OCI-LY7 (cell line): ENCODE measurements around the gene ARMC5. TPM values are rescaled to one million over a fixed set of nuclear protein-coding genes. Genes with fewer than 3 reads are reported as not detected.

Experiments
- BruUV-seq: library from RNA; stranded (reverse); fragments of 400-500 nt; replicated peaks from 2 replicates; lab custom pipeline; 2021; lab: Mats Ljungman, UMichigan
- CTCF ChIA-PET: fragments of 300-600 bp; sonication (Branson Sonifier 250); formaldehyde crosslinking; loops from one replicate; lab custom pipeline; 2022; ENCODE audit warnings: antibody characterized with exemption; ENCODE audit not compliant: unreplicated experiment; lab: Charles Lee
- POLR2A ChIA-PET: fragments of 300-600 bp; sonication (Branson Sonifier 250); formaldehyde crosslinking; loops from one replicate; lab custom pipeline; 2022; ENCODE audit warnings: antibody characterized with exemption; lab: Charles Lee
- DNase-seq: peaks from one replicate; pipeline ENCODE4 v3.0.0-alpha.2; 2015; ENCODE audit warnings: low spot score
- H2AFZ ChIP-seq: fragments of 200-600 bp; sonication (generic), shearing (Covaris generic); 2 replicates; pipeline ENCODE4 v1.6.1; 2014; ENCODE audit warnings: mild to moderate bottlenecking, antibody characterized with exemption, low read length, moderate library complexity
- H3K27ac ChIP-seq: fragments of 200-600 bp; sonication (generic); 2 replicates; pipeline ENCODE4 v1.5.1; 2014; ENCODE audit warnings: mixed run types, low read depth, mild to moderate bottlenecking, moderate library complexity, low read length, inconsistent platforms; ENCODE audit not compliant: poor library complexity, severe bottlenecking
- H3K36me3 ChIP-seq: fragments of 200-600 bp; sonication (generic); 2 replicates; pipeline ENCODE4 v1.6.1; 2014; ENCODE audit warnings: mild to moderate bottlenecking, antibody characterized with exemption, low read length, moderate library complexity, mixed read lengths; ENCODE audit not compliant: insufficient read depth
- H3K4me1 ChIP-seq: fragments of 200-600 bp; sonication (generic); 2 replicates; pipeline ENCODE4 v1.5.1; 2014; ENCODE audit warnings: mild to moderate bottlenecking, low read length; ENCODE audit not compliant: insufficient read depth, poor library complexity, severe bottlenecking
- H3K4me2 ChIP-seq: fragments of 200-600 bp; sonication (generic); 2 replicates; pipeline ENCODE4 v1.6.1; 2014; ENCODE audit warnings: mild to moderate bottlenecking, low read length
- H3K4me3 ChIP-seq: fragments of 200-600 bp; sonication (generic); 2 replicates; pipeline ENCODE4 v1.5.1; 2014; ENCODE audit warnings: mild to moderate bottlenecking, low read depth, low read length; ENCODE audit not compliant: poor library complexity, severe bottlenecking
- H3K79me2 ChIP-seq: fragments of 200-600 bp; sonication (generic); 2 replicates; pipeline ENCODE4 v1.6.1; 2016; ENCODE audit warnings: low read depth, mild to moderate bottlenecking, low read length, moderate library complexity, mixed read lengths; ENCODE audit not compliant: insufficient read depth
- H3K9me2 ChIP-seq: fragments of 200-600 bp; sonication (generic); 2 replicates; pipeline ENCODE4 v1.6.1; 2016; ENCODE audit warnings: mild to moderate bottlenecking, low read length, mixed read lengths; ENCODE audit not compliant: insufficient read depth
- H3K9me3 ChIP-seq: fragments of 200-600 bp; sonication (generic); 2 replicates; pipeline ENCODE4 v1.6.1; 2014; ENCODE audit warnings: mild to moderate bottlenecking, mixed run types, low read length, mixed read lengths
- H4K20me1 ChIP-seq: fragments of 200-600 bp; sonication (generic); 2 replicates; pipeline ENCODE4 v1.6.1; 2014; ENCODE audit warnings: mild to moderate bottlenecking, antibody characterized with exemption, low read length, moderate library complexity, mixed read lengths; ENCODE audit not compliant: insufficient read depth
- CTCF ChIP-seq: fragments of 200-600 bp; sonication (generic); conservative IDR thresholded peaks from 2 replicates; pipeline ENCODE4 v1.5.1; 2014; ENCODE audit warnings: mild to moderate bottlenecking, antibody characterized with exemption, low read length, moderate library complexity, mixed read lengths
- EZH2phosphoT487 ChIP-seq: fragments of 200-600 bp; sonication (generic); IDR thresholded peaks from 2 replicates; pipeline ENCODE4 v1.6.1; 2018; ENCODE audit warnings: low read depth, borderline replicate concordance, mild to moderate bottlenecking, mixed run types, antibody characterized with exemption, low read length, moderate library complexity, mixed read lengths
- intact Hi-C: fragments of 100-400 bp; cut with micrococcal nuclease; formaldehyde crosslinking; loops from one replicate; pipeline ENCODE4 v1.10.0; 2022; ENCODE audit not compliant: unreplicated experiment
- total RNA-seq, 2 experiments: library from RNA; depleted of rRNA in 1 of 2; stranded (reverse); fragments of >200 nt in 1 of 2; shearing (Covaris generic) in 1 of 2; gene quantifications; 2 replicates each; pipeline ENCODE4 v1.2.3, GENCODE V29; 2014 to 2022

The ARMC5 gene
- total RNA-seq, 2 experiments from 2014 or later = 6.4 to 8.8 TPM

- ChIA-PET CTCF (interaction anchor here (0.5 kb wide), 1 partner anchor 75 kb away, joined by 3 read pairs; no protein-coding TSS in a partner anchor), POLR2A (interaction anchor here (2.0 kb wide), 1 partner anchor 17 kb away, joined by 4 read pairs; no protein-coding TSS in a partner anchor)
- H3K4me2 ChIP-seq = peak overlapping the region; percentile 82
- peaks cover 23% of the 10 kb centered on the region for H4K20me1 ChIP-seq
- peaks cover 35% of the 10 kb centered on the region for H3K4me1 ChIP-seq
- intact Hi-C loops = loop anchor here (5.0 to 10.0 kb wide), 2 partner anchors 240 to 342 kb away; partner anchors contain the start of gene KAT8
- H3K36me3 ChIP-seq = peaks cover 13% of the 10 kb centered on the region; the same call in 1 of the 2 replicates
- peaks cover 36% of the 10 kb centered on the region; the same call in 1 of the 2 replicates for H3K79me2 ChIP-seq
- TF ChIP-seq EZH2phosphoT487 = no peak
- no peak for TF ChIP-seq CTCF
- H3K9me3 ChIP-seq = no peaks in the 10 kb centered on the region
- no peak for DNase-seq
- H3K9me2 ChIP-seq = no peaks in the 10 kb centered on the region
- H2AFZ ChIP-seq = no peak overlapping the region
- TSS peak; percentile 41 for BruUV-seq
- H3K27ac ChIP-seq = no peak overlapping the region
- peak overlapping the region; percentile 92 for H3K4me3 ChIP-seq
Observed at GRCh38 chr16:31456988-31457360, 2.3 kb upstream of the ARMC5 start.

- H3K79me2 ChIP-seq = peaks cover 36% of the 10 kb centered on the region; the same call in 1 of the 2 replicates
- ChIA-PET POLR2A (interaction anchor here (0.6 to 2.0 kb wide), 3 partner anchors 15 to 409 kb away, joined by 4 to 6 read pairs (median 4); no protein-coding TSS in a partner anchor), CTCF (interaction anchor here (0.6 to 1.1 kb wide), 2 partner anchors 40 to 411 kb away, joined by 3 to 10 read pairs; no protein-coding TSS in a partner anchor)
- intact Hi-C loops = loop anchor here (2.0 to 10.0 kb wide), 4 partner anchors 239 to 417 kb away; partner anchors contain the start of genes KAT8, ZNF646 and ZNF668
- BruUV-seq = no TSS peak
- peak overlapping the region; percentile 82 for H3K4me2 ChIP-seq
- peak; percentile 77 for DNase-seq
- TF ChIP-seq EZH2phosphoT487 (no peak), CTCF (peak; percentile 40; the same call in 1 of the 2 replicates)
- peak overlapping the region; percentile 80 for H3K27ac ChIP-seq
- no peaks in the 10 kb centered on the region for H3K9me2 ChIP-seq
- H3K9me3 ChIP-seq = no peaks in the 10 kb centered on the region
- H4K20me1 ChIP-seq = peaks cover 23% of the 10 kb centered on the region
- H3K36me3 ChIP-seq = peaks cover 13% of the 10 kb centered on the region; the same call in 1 of the 2 replicates
- H2AFZ ChIP-seq = peak overlapping the region; percentile 60
- H3K4me1 ChIP-seq = peaks cover 35% of the 10 kb centered on the region
- peak overlapping the region; percentile 92 for H3K4me3 ChIP-seq
Observed at GRCh38 chr16:31458073-31458843, 1.0 kb upstream of the ARMC5 start.
